Subcutaneous adipose tissue (tissue), 4 donors: ENCODE data around the gene ADGRL4. TPM values are rescaled to one million over a fixed set of nuclear protein-coding genes. Genes with fewer than 3 reads are reported as not detected.

ENCODE experiments used
- total RNA-seq, 4 donors: library from RNA; depleted of rRNA; stranded (reverse); fragments of >200 nt; gene quantifications; one replicate each; pipeline ENCODE4 v1.1.0, GENCODE V29; 2016
- TF ChIP-seq, protein P1 (sequence below): fragments of 450-650 bp; IDR thresholded peaks from one replicate; pipeline ENCODE4 v1.5.1; 2016; ENCODE audit warnings: low read depth, mild to moderate bottlenecking, control low read depth, antibody characterized with exemption, moderate library complexity

The ADGRL4 gene
- total RNA-seq: 100 to 1,000 TPM in 2 of 4 donors, 10 to 100 TPM in 2; 52.7 to 150 (median 89.3) TPM

DNA sequence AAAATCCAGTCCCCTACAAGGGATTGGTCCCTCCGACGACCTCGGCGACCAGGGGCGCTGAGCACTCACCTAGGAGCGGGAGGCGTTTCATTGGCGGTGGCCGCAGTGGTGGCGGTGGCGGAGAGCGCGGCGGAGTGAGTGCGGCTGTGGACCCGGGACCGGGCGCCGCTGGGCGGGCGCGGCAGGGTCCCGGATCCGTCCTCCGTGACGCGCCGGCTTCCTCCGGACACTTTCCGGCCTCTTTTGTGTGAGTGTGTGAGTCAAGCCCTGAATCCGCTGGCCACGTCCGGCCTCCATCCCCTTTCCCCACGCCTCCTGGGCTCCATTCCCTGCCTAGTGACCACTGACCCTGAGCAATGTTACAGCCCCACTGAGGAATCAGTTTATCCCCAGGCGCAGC is at the start of gene ADGRL4:
ADGRL4 (minus strand) TSS at position 167 of the 400 bp plus-strand sequence; CDS start at position 91, 76 bp downstream.
- TF ChIP-seq, protein P1, sequence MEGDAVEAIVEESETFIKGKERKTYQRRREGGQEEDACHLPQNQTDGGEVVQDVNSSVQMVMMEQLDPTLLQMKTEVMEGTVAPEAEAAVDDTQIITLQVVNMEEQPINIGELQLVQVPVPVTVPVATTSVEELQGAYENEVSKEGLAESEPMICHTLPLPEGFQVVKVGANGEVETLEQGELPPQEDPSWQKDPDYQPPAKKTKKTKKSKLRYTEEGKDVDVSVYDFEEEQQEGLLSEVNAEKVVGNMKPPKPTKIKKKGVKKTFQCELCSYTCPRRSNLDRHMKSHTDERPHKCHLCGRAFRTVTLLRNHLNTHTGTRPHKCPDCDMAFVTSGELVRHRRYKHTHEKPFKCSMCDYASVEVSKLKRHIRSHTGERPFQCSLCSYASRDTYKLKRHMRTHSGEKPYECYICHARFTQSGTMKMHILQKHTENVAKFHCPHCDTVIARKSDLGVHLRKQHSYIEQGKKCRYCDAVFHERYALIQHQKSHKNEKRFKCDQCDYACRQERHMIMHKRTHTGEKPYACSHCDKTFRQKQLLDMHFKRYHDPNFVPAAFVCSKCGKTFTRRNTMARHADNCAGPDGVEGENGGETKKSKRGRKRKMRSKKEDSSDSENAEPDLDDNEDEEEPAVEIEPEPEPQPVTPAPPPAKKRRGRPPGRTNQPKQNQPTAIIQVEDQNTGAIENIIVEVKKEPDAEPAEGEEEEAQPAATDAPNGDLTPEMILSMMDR: no peak

GRCh38 chr1:79055856-79056255 is 49.3 kb upstream of the ADGRL4 start:
- TF ChIP-seq, protein P1: no peak

DNA sequence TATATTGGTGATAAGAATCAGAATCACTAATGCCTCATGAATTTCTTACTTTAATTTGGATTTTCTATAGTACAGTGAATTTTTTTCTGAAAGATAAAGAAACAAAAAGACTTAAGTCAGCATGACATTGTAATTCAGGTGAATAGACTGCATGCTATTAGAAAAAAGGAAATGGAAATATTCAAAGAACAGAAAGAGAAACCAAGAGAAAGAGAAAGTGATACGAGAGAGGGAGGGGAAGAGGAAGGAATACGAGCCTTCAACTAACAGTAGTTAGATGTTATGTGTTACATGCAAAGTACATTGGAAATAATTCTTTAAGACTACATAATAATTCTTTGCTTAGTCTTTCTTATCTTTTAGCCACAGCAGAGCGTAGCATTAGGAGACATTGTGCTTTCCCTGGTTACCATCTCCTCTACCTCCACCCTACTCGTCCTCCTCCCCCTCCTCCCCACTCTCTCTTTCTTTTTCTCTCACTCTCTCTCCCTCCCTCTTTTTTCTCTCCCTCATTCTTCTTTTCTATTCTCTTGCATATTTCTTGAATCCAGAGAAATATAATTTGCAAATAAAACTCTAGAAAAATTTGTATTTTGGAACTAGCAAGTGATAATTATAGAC is 46.4 kb upstream of the ADGRL4 start:
- TF ChIP-seq, protein P1: no peak

GRCh38 chr1:79044974-79045650 is 38.6 kb upstream of the ADGRL4 start:
- TF ChIP-seq, protein P1: no peak

- TF ChIP-seq, protein P1: no peak
Observed at GRCh38 chr1:79043506-79043905, 37.0 kb upstream of the ADGRL4 start.

- TF ChIP-seq, protein P1: no peak
Observed at GRCh38 chr1:79042539-79042938, 36.0 kb upstream of the ADGRL4 start.

DNA sequence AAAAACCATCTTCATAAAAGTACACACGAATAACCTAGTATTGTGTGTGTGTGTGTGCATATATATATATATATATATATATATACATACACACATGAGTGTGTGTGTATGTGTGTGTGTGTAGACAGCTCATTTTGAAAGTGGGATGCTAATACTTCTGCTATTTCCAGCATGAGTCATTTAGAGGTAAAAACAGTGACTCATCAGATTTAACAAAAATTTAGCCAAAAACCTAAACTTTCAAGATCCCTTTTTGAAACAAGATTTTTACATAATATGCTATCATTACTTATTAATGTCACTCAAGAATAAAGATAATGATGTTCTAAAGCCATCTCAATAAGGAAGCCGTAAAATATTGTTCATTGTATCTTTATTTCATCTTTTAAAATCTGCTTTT is 35.6 kb upstream of the ADGRL4 start:
- TF ChIP-seq, protein P1: no peak
